ENCODE measurements around the gene OS9. TPM values are rescaled to one million over a fixed set of nuclear protein-coding genes. Genes with fewer than 3 reads are reported as not detected.

Gene OS9
- polyA plus RNA-seq, 2 of the 4 experiments (the other 2 are of a cell fraction), result 128 to 183 TPM

- Histone ChIP-seq H3K9me3 (no peaks in the 10 kb centered on the region), H3K4me3 (peak overlapping the region; percentile 70), H3K4me1 (peaks cover 13% of the 10 kb centered on the region; the same call in 2 of the 3 replicates), H3K4me2 (peak overlapping the region; percentile 79), H3K27ac (peak overlapping the region; percentile 93 to 98)
- WGBS (ENCODE audit: missing lambda C conversion rate), result 82% methylated on average over 8 of the region's 8 CpGs
- no peak for FAIRE-seq
- CTCF ChIA-PET, result interaction anchor here (1.1 to 3.1 kb wide), 6 partner anchors 9 to 162 kb away, joined by 3 to 15 read pairs (median 10); partner anchors contain the start of gene TSFM
- ATAC-seq, result peak; percentile 20 to 26; a peak in 4 of 6 replicates
- POLR2A ChIA-PET, result interaction anchor here (1.1 to 1.7 kb wide), 5 partner anchors 14 to 99 kb away, joined by 3 to 9 read pairs (median 6); partner anchors contain the start of genes EEF1AKMT3 and METTL1
- TF ChIP-seq KDM1A (IDR thresholded peaks at IDR 0.05; ENCODE audit: low read depth) (no peak), BCL3 (IDR thresholded peaks at IDR 0.05) (0 out of 3 replicates have a peak, but pooled peaks have one; percentile 45), POLR2A (IDR thresholded peaks at IDR 0.05; ENCODE audit: low read length) (0 out of 2 replicates have a peak, but pooled peaks have one; percentile 18), HOXA7 (CRISPR knock-in tag; IDR thresholded peaks at IDR 0.05) (0 out of 2 replicates have a peak, but pooled peaks have one; percentile 46), MAZ (IDR thresholded peaks at IDR 0.05; ENCODE audit: borderline replicate concordance, low read depth, low read length) (no peak), FOSB (CRISPR knock-in tag; IDR thresholded peaks at IDR 0.05) (peak; percentile 47; the same call in 1 of the 2 replicates), RFX5 (IDR thresholded peaks at IDR 0.05) (no peak), ELK1 (IDR thresholded peaks at IDR 0.05; ENCODE audit: low read depth, low read length) (no peak), SMC3 (IDR thresholded peaks at IDR 0.05) (no peak), POLR2AphosphoS2 (conservative IDR thresholded peaks at IDR 0.05; ENCODE audit: low read length) (no peak; the same call in 1 of the 2 replicates), CBX2 (IDR thresholded peaks at IDR 0.05; ENCODE audit: borderline replicate concordance, low read depth) (no peak), EP300 (IDR thresholded peaks at IDR 0.05) (no peak)
- DNase-seq (ENCODE audit: low read depth in 1 of 2, low spot score in 1 of 2), result no peak
Observed at GRCh38 chr12:57745485-57745881, 51.6 kb downstream of the OS9 start.

GRCh38 chr12:57746025-57746424 lies 52.1 kb downstream of the OS9 start:
- Histone ChIP-seq H3K4me1 (peaks cover 17% of the 10 kb centered on the region), H3K4me3 (peak overlapping the region; percentile 70; the same call in 1 of the 3 replicates), H3K9me3 (no peaks in the 10 kb centered on the region), H3K4me2 (peak overlapping the region; percentile 79), H3K27ac (no peak overlapping the region; a peak in 1 of 6 replicates)
- TF ChIP-seq HEYL (CRISPR knock-in tag; IDR thresholded peaks at IDR 0.05), result no peak
- TF ChIP-seq JUN (IDR thresholded peaks at IDR 0.05), result peak in 1 of 2 experiments; percentile 24; a peak in 1 of 5 replicates
- TF ChIP-seq MAZ (IDR thresholded peaks at IDR 0.05; ENCODE audit: borderline replicate concordance, low read depth, low read length), result no peak
- TF ChIP-seq ELK1 (IDR thresholded peaks at IDR 0.05; ENCODE audit: low read depth, low read length), result no peak
- TF ChIP-seq HMGXB4 (CRISPR knock-in tag; IDR thresholded peaks at IDR 0.05; ENCODE audit: borderline replicate concordance), result no peak
- 85% methylated on average over 3 of the region's 3 CpGs for WGBS (ENCODE audit: missing lambda C conversion rate)
- no peak for DNase-seq (ENCODE audit: low read depth in 1 of 2, low spot score in 1 of 2)
- CTCF ChIA-PET, result interaction anchor here (1.1 to 3.1 kb wide), 3 partner anchors 11 to 37 kb away, joined by 3 to 15 read pairs (median 14); partner anchors contain the start of gene TSFM
- no peak for ATAC-seq
- POLR2A ChIA-PET, result no interaction called here
- FAIRE-seq, result no peak

GRCh38 chr12:57749061-57749460 lies 55.1 kb downstream of the OS9 start:
- WGBS (ENCODE audit: missing lambda C conversion rate), result 91% methylated on average over 5 of the region's 5 CpGs
- Histone ChIP-seq H3K4me3 (no peak overlapping the region), H3K4me2 (no peak overlapping the region), H3K4me1 (peaks cover 31% of the 10 kb centered on the region), H3K27ac (no peak overlapping the region), H3K9me3 (no peaks in the 10 kb centered on the region)
- no peak for ATAC-seq
- ChIA-PET POLR2A (no interaction called here), CTCF (interaction anchor here (3.1 kb wide), 1 partner anchor 12 kb away, joined by 17 read pairs; no protein-coding TSS in a partner anchor)
- DNase-seq (ENCODE audit: low read depth in 1 of 2, low spot score in 1 of 2), result no peak
- no peak for FAIRE-seq
- TF ChIP-seq NR3C1 (IDR thresholded peaks at IDR 0.05), result no peak
- TF ChIP-seq EHMT2 (IDR thresholded peaks at IDR 0.05; ENCODE audit: low read depth), result no peak
- no peak for TF ChIP-seq PHF8 (IDR thresholded peaks at IDR 0.05; ENCODE audit: borderline replicate concordance, low read depth)
- no peak for TF ChIP-seq CBX2 (IDR thresholded peaks at IDR 0.05; ENCODE audit: borderline replicate concordance, low read depth)
- TF ChIP-seq ZSCAN20 (CRISPR knock-in tag; IDR thresholded peaks at IDR 0.05), result no peak
- no peak for TF ChIP-seq MAZ (IDR thresholded peaks at IDR 0.05; ENCODE audit: borderline replicate concordance, low read depth, low read length)
- TF ChIP-seq POLR2A (IDR thresholded peaks at IDR 0.05; ENCODE audit: low read length), result no peak
- no peak for TF ChIP-seq HMGXB4 (CRISPR knock-in tag; IDR thresholded peaks at IDR 0.05; ENCODE audit: borderline replicate concordance)
- no peak for TF ChIP-seq MAFK (IDR thresholded peaks at IDR 0.05; ENCODE audit: partially characterized antibody)
- TF ChIP-seq USF2 (IDR thresholded peaks at IDR 0.05), result no peak
- no peak for TF ChIP-seq ATOH8 (CRISPR knock-in tag; IDR thresholded peaks at IDR 0.05; ENCODE audit: low read depth)
- TF ChIP-seq JUNB (IDR thresholded peaks at IDR 0.05), result no peak

All from A549 (cell line).